C4-2B (cell line): Measurements from ENCODE around the gene AUNIP.
A peak's percentile ranks its signal among the peaks of the same experiment; 100 is the strongest.

Source experiments
- H3K27ac ChIP-seq: fragments of 450-650 bp; 2 replicates; pipeline ENCODE4 v1.5.1; 2017
- CTCF ChIP-seq: fragments of 450-650 bp; conservative IDR thresholded peaks from 2 replicates; pipeline ENCODE4 v1.5.1; 2017; ENCODE audit warnings: mild to moderate bottlenecking
- ZFX ChIP-seq: fragments of 450-650 bp; IDR thresholded peaks from 2 replicates; pipeline ENCODE4 v1.6.1; 2017

The AUNIP gene

GRCh38 chr1:25834894-25835293, 24.4 kb downstream of the AUNIP start:
- no peak for TF ChIP-seq ZFX
- H3K27ac ChIP-seq: no peak overlapping the region

- no peak overlapping the region for H3K27ac ChIP-seq
- TF ChIP-seq ZFX (no peak), CTCF (no peak)
These were observed 26.1 kb downstream of the AUNIP start for GRCh38 chr1:25833158-25833557.

GRCh38 chr1:25832336-25833037, 26.8 kb downstream of the AUNIP start:
- TF ChIP-seq ZFX: no peak
- TF ChIP-seq CTCF: no peak
- H3K27ac ChIP-seq: no peak overlapping the region

- no peak for TF ChIP-seq CTCF
- no peak for TF ChIP-seq ZFX
- no peak overlapping the region for H3K27ac ChIP-seq
These were observed 27.6 kb downstream of the AUNIP start for GRCh38 chr1:25831569-25832196.

- no peak overlapping the region for H3K27ac ChIP-seq
- no peak for TF ChIP-seq ZFX
- TF ChIP-seq CTCF: no peak
These were observed 30.2 kb downstream of the AUNIP start for GRCh38 chr1:25829046-25829445.

- no peak overlapping the region for H3K27ac ChIP-seq
These were observed 30.8 kb downstream of the AUNIP start for GRCh38 chr1:25828491-25828890.

GRCh38 chr1:25826571-25826970, 32.7 kb downstream of the AUNIP start:
- peak overlapping the region; percentile 40 for H3K27ac ChIP-seq
- TF ChIP-seq ZFX (no peak), CTCF (no peak)

More at GRCh38 chr1:25828491-25828890, 30.8 kb downstream of the AUNIP start:
- TF ChIP-seq ZFX (no peak), CTCF (no peak)

GRCh38 chr1:25825605-25826004, 33.7 kb downstream of the AUNIP start:
- no peak for TF ChIP-seq ZFX
- TF ChIP-seq CTCF: no peak
- peak overlapping the region; percentile 20 for H3K27ac ChIP-seq
